Measurements from ENCODE around the gene BTRC.
A peak's percentile ranks its signal among the peaks of the same experiment; 100 is the strongest.
"Not testable (repeated sequence)": the region's sequence is repeated elsewhere in the genome, so short reads cannot be mapped to it uniquely, and the experiment has no call there.

BTRC gene

DNA sequence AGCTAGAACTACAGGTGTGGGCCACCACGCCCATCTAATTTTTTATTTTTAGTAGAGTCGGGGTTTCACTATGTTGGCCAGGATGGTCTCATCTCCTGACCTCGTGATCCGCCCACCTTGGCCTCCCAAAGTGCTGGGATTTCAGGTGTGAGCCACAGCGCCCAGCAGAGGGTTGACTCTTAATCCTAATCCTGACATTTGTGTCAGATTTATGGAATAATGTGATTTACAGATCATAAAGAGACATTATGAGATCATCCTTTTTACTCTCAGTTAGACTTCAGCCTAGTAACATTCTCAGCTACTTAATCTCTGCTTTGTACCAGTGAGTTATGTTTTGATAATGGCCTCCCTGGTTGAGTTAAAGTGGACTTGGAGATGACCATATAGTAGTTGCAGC lies 2.2 kb downstream of the BTRC start:
- DNase-seq (ENCODE audit: insufficient read length, low spot score) (no peak), FAIRE-seq (no peak)
- no peak for TF ChIP-seq POLR2A (IDR thresholded peaks at IDR 0.05; ENCODE audit: low read depth, low read length)

GRCh38 chr10:101357958-101358357 lies 4.0 kb downstream of the BTRC start:
- DNase-seq (ENCODE audit: insufficient read length, low spot score): no peak
- no peak for FAIRE-seq
- no peak for TF ChIP-seq POLR2A (IDR thresholded peaks at IDR 0.05; ENCODE audit: low read depth, low read length)

- FAIRE-seq (no peak), DNase-seq (ENCODE audit: insufficient read length, low spot score) (no peak)
- TF ChIP-seq POLR2A (IDR thresholded peaks at IDR 0.05; ENCODE audit: low read depth, low read length): no peak
Observed at GRCh38 chr10:101358706-101359300, 4.8 kb downstream of the BTRC start.

DNA sequence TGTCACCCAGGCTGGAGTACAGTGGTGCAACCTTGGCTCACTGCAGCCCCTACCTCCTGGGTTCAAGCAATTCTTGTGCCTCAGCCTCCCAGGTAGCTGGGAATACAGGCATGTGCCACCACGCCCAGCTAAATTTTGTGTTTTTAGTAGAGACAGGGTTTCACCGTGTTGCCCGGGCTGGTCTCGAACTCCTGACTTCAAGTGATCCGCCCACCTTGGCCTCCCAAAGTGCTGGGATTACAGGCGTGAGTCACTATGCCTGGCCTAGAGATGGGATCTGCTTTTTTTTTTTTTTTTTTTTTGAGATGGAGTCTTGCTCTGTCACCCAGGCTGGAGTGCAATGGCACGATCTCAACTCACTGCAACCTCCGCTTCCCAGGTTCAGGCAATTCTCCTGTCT lies 6.1 kb downstream of the BTRC start:
- DNase-seq (ENCODE audit: insufficient read length, low spot score); FAIRE-seq: not testable (repeated sequence)

- not testable (repeated sequence) for FAIRE-seq; DNase-seq (ENCODE audit: insufficient read length, low spot score)
Observed at GRCh38 chr10:101360841-101361240, 6.9 kb downstream of the BTRC start.

GRCh38 chr10:101363850-101364400 lies 10.0 kb downstream of the BTRC start:
- DNase-seq (ENCODE audit: insufficient read length, low spot score) (no peak), FAIRE-seq (no peak)
- no peak for TF ChIP-seq POLR2A (IDR thresholded peaks at IDR 0.05; ENCODE audit: low read depth, low read length)

DNA sequence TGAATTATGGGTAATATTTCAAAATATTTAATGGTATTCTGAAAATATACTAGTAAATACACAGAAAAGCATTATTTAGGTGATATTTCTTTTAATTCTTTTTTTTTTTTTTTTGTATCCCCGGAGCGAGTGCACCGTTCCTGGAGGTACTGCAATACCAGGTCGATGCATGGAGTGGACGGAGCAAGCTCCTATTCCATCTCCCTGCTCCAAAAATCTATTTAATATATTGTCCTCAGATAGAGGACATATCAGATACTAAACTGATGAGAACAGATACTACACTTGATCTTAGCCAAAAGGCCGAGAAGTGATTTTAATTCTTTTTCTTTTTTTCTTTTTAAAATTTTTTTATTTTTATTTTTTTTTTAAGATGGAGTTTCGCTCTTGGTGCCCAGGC lies 10.8 kb downstream of the BTRC start:
- DNase-seq (ENCODE audit: insufficient read length, low spot score): no peak
- peak; percentile 76 for FAIRE-seq
- TF ChIP-seq POLR2A (IDR thresholded peaks at IDR 0.05; ENCODE audit: low read depth, low read length): no peak

DNA sequence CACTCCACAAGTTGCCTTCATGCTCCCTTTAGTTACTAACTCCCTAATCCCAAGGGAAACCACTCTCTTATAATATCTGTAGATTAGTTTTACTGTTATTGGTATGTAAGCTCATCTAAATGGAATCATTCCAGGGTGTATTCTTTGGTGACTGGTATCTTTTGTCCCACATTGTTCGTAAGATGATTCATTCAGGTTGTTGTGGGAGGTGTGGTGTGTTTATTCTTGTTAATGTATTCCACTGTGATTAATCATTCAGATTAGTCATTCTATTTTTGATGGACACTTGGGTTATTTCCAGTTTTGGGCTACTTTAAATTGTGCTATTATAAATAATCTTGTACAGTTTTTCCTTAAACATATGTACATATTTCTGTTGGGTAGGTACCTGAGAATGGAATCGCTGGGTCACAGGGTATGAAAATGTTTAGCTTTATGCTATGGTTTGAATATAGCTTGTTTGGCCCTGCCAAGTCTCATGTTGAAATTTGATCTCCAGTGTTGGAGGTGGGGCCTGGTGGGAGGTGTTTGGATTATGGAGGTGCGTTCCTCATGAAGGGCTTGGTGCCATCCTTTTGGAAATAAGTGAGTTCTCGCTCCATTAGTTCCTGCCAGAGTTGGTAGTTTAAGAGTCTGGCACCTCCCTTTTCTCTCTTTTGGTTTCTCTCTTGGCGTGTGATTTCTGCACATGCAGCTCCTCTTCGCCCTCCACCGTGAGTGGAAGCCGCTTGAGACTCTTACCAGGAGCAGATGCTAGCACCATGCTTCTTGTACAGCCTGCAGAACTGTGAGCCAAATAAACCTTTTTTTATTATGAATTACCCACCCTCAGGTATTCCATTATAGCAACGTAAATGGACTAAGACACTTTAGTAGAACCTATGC lies 13.8 kb downstream of the BTRC start:
- FAIRE-seq: peak; percentile 94
- DNase-seq (ENCODE audit: insufficient read length, low spot score): peak; percentile 52
- no peak for TF ChIP-seq POLR2A (IDR thresholded peaks at IDR 0.05; ENCODE audit: low read depth, low read length)

DNA sequence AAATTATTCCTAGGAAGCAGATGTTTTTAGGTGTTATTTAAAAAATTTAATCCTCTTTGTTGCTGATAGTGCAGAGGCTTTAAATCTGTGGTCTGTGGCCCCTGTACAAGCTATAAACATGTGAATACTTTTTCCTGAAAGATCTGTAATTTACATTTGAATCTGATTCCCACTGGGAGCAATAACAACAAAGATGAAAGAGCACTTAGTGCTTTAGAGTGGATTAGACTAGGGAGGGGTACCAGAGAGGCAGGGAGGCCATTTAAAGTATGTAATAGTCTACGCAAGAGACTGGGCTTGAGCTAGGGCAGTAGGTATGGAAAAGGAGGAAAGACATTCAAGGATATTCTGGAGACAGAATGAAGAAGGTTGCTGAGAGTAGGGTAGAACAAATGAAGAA lies 19.1 kb downstream of the BTRC start:
- FAIRE-seq (no peak), DNase-seq (ENCODE audit: insufficient read length, low spot score) (no peak)
- no peak for TF ChIP-seq POLR2A (IDR thresholded peaks at IDR 0.05; ENCODE audit: low read depth, low read length)

GRCh38 chr10:101373993-101374392 lies 20.0 kb downstream of the BTRC start:
- FAIRE-seq: not testable (repeated sequence)

GRCh38 chr10:101375076-101375475 lies 21.1 kb downstream of the BTRC start:
- FAIRE-seq (no peak), DNase-seq (ENCODE audit: insufficient read length, low spot score) (no peak)
- no peak for TF ChIP-seq POLR2A (IDR thresholded peaks at IDR 0.05; ENCODE audit: low read depth, low read length)

More at GRCh38 chr10:101373993-101374392, 20.0 kb downstream of the BTRC start:
- DNase-seq (ENCODE audit: insufficient read length, low spot score): not testable (repeated sequence)

- TF ChIP-seq POLR2A (IDR thresholded peaks at IDR 0.05; ENCODE audit: low read depth, low read length): no peak
Observed at GRCh38 chr10:101379663-101380352, 25.8 kb downstream of the BTRC start.

GRCh38 chr10:101380353-101381017 lies 26.5 kb downstream of the BTRC start:
- DNase-seq (ENCODE audit: insufficient read length, low spot score): no peak
- no peak for TF ChIP-seq POLR2A (IDR thresholded peaks at IDR 0.05; ENCODE audit: low read depth, low read length)
- peak; percentile 36 for FAIRE-seq

More at GRCh38 chr10:101379663-101380352, 25.8 kb downstream of the BTRC start:
- DNase-seq (ENCODE audit: insufficient read length, low spot score) (no peak), FAIRE-seq (no peak)

All from H54 (cell line).